Loucy (cell line): ENCODE results near the gene NAA20.

ENCODE experiments used
- H2AFZ ChIP-seq: fragments of 200-600 bp; sonication (generic); 2 replicates; pipeline ENCODE4 v1.6.0; 2016; ENCODE audit warnings: antibody characterized with exemption, mild to moderate bottlenecking, low read length, moderate library complexity
- H3F3A ChIP-seq: fragments of 200-600 bp; 2 replicates; pipeline ENCODE4 v1.6.0; 2016; ENCODE audit warnings: antibody characterized with exemption, low read depth, mild to moderate bottlenecking
- H3K27me3 ChIP-seq: fragments of 200-600 bp; sonication (generic); 2 replicates; pipeline ENCODE4 v1.6.1; 2014; ENCODE audit warnings: low read length, mild to moderate bottlenecking; ENCODE audit not compliant: insufficient read depth, poor library complexity, severe bottlenecking
- H3K36me3 ChIP-seq: fragments of 200-600 bp; sonication (generic); 2 replicates; pipeline ENCODE4 v1.6.1; 2016; ENCODE audit warnings: low read length; ENCODE audit not compliant: insufficient read depth
- H3K4me1 ChIP-seq: fragments of 200-600 bp; sonication (generic); 2 replicates; pipeline ENCODE4 v1.5.1; 2014; ENCODE audit warnings: low read length, mild to moderate bottlenecking; ENCODE audit not compliant: insufficient read depth, poor library complexity, severe bottlenecking
- H3K4me2 ChIP-seq: fragments of 200-600 bp; sonication (generic); 2 replicates; pipeline ENCODE4 v1.6.0; 2014; ENCODE audit warnings: antibody characterized with exemption, low read length, low read depth, mild to moderate bottlenecking; ENCODE audit not compliant: poor library complexity, severe bottlenecking
- H3K4me3 ChIP-seq: fragments of 200-600 bp; sonication (generic); 2 replicates; pipeline ENCODE4 v1.5.1; 2014; ENCODE audit warnings: low read length, mild to moderate bottlenecking, mixed read lengths; ENCODE audit not compliant: poor library complexity, severe bottlenecking
- H3K79me2 ChIP-seq: fragments of 200-600 bp; sonication (generic); 2 replicates; pipeline ENCODE4 v1.6.1; 2014; ENCODE audit warnings: low read length; ENCODE audit not compliant: insufficient read depth
- H3K9ac ChIP-seq: fragments of 200-600 bp; sonication (generic); 2 replicates; pipeline ENCODE4 v1.6.0; 2014; ENCODE audit warnings: mild to moderate bottlenecking, low read depth, low read length, moderate library complexity; ENCODE audit not compliant: poor library complexity, severe bottlenecking
- H3K9me2 ChIP-seq: fragments of 200-600 bp; sonication (generic); replicated peaks from 2 replicates; pipeline ENCODE4 v1.6.1; 2016; ENCODE audit warnings: low read depth, low read length, mixed read lengths
- H3K9me3 ChIP-seq: fragments of 200-600 bp; sonication (generic); 2 replicates; pipeline ENCODE4 v1.6.1; 2014; ENCODE audit warnings: mild to moderate bottlenecking, antibody characterized with exemption, low read length, low read depth; ENCODE audit not compliant: insufficient read depth
- H4K20me1 ChIP-seq: fragments of 200-600 bp; sonication (generic); 2 replicates; pipeline ENCODE4 v1.6.0; 2014; ENCODE audit warnings: antibody characterized with exemption, low read length, mild to moderate bottlenecking; ENCODE audit not compliant: insufficient read depth, poor library complexity, severe bottlenecking
- CTCF ChIP-seq: fragments of 200-600 bp; sonication (generic); conservative IDR thresholded peaks from 2 replicates; pipeline ENCODE4 v1.5.1; 2014; ENCODE audit warnings: mild to moderate bottlenecking, antibody characterized with exemption, low read length
- EZH2phosphoT487 ChIP-seq: fragments of 200-600 bp; IDR thresholded peaks from 2 replicates; pipeline ENCODE4 v1.6.1; 2018; ENCODE audit warnings: antibody characterized with exemption, mild to moderate bottlenecking, moderate library complexity, borderline replicate concordance

The NAA20 gene

GRCh38 chr20:20024942-20025341, 7.8 kb downstream of the NAA20 start:
- Histone ChIP-seq H3K79me2 (peaks cover 76% of the 10 kb centered on the region), H3K27me3 (no peaks in the 10 kb centered on the region), H3K9ac (no peak overlapping the region), H3K4me3 (no peak overlapping the region), H4K20me1 (peaks cover 32% of the 10 kb centered on the region), H3K4me1 (peaks cover 32% of the 10 kb centered on the region), H3K4me2 (no peak overlapping the region), H3K9me2 (no peaks in the 10 kb centered on the region), H3K9me3 (no peaks in the 10 kb centered on the region), H3K36me3 (peaks cover 39% of the 10 kb centered on the region; the same call in 1 of the 2 replicates), H2AFZ (no peak overlapping the region), H3F3A (no peaks in the 10 kb centered on the region)
- no peak for TF ChIP-seq CTCF
- no peak for TF ChIP-seq EZH2phosphoT487

GRCh38 chr20:20027284-20027683, 10.1 kb downstream of the NAA20 start:
- Histone ChIP-seq H3K36me3 (peaks cover 59% of the 10 kb centered on the region), H3K9me3 (no peaks in the 10 kb centered on the region)

DNA sequence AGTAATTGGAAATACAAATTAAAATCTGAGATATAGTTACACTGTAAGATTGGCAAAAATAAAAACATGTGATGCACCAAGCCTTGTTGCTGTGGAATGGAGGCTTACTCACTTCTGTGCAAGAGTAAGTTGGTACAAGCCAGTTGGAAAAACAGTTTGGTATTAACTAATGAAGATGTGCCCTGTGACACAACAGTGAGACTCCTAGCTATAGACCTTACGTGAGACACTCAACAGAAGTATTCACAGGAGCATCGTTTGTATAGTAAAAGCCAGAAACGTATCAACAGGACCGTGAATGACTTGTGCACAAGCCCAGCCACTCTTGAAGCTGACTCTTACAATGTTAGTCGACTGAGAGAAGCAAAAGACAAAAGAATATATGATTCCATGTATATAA, 14.6 kb downstream of the NAA20 start:
- H3K36me3 ChIP-seq, result peaks cover 94% of the 10 kb centered on the region
- no peak overlapping the region for H3K4me3 ChIP-seq
- H3K9ac ChIP-seq, result no peak overlapping the region
- peaks cover 8% of the 10 kb centered on the region for H3K79me2 ChIP-seq
- no peaks in the 10 kb centered on the region for H3K9me2 ChIP-seq
- H2AFZ ChIP-seq, result no peak overlapping the region
- H3K4me1 ChIP-seq, result no peaks in the 10 kb centered on the region
- no peaks in the 10 kb centered on the region for H3F3A ChIP-seq
- H4K20me1 ChIP-seq, result peaks cover 6% of the 10 kb centered on the region
- no peaks in the 10 kb centered on the region for H3K9me3 ChIP-seq
- H3K4me2 ChIP-seq, result no peak overlapping the region
- TF ChIP-seq CTCF, result no peak
- TF ChIP-seq EZH2phosphoT487, result no peak
- H3K27me3 ChIP-seq, result no peaks in the 10 kb centered on the region

More at GRCh38 chr20:20027284-20027683, 10.1 kb downstream of the NAA20 start:
- no peaks in the 10 kb centered on the region for H3F3A ChIP-seq
- no peaks in the 10 kb centered on the region for H3K27me3 ChIP-seq
- no peak overlapping the region for H3K9ac ChIP-seq
- H3K79me2 ChIP-seq, result peaks cover 53% of the 10 kb centered on the region
- no peak overlapping the region for H2AFZ ChIP-seq
- no peaks in the 10 kb centered on the region for H3K9me2 ChIP-seq
- TF ChIP-seq CTCF (no peak), EZH2phosphoT487 (no peak)
- H3K4me1 ChIP-seq, result peaks cover 10% of the 10 kb centered on the region
- H3K4me2 ChIP-seq, result no peak overlapping the region
- no peak overlapping the region for H3K4me3 ChIP-seq
- peaks cover 24% of the 10 kb centered on the region for H4K20me1 ChIP-seq
